ENCODE data around the gene CD28.

DNA sequence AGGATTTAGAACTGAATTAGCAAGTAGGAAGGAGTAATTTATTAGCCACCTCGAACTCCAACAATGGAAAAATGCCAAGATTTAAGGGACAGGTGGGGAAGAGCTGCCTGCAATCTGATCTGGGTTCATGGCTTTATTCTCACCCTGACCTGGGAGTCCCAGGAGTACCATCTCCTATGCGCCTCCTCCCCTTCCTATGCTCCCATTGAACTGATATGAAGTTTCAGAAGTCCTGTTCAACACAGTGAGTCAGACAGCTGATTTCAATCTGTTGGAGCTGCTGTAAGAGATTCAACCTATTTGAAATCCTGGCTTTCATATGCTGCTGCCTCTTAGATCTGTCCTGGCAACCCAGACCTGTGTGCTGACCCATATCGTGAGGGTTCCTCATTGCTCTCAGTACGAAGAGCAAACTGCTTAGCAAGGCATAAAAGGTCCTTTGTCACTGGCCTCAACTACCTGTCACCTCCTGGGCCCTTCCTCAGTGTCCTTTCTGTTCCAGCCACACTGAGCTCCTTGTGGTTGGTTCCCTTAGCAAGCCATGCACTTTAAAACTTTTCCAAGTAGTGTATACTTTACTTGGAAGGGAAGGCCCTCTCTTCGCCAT is 15.9 kb upstream of the CD28 start:
- TF ChIP-seq, protein P1, sequence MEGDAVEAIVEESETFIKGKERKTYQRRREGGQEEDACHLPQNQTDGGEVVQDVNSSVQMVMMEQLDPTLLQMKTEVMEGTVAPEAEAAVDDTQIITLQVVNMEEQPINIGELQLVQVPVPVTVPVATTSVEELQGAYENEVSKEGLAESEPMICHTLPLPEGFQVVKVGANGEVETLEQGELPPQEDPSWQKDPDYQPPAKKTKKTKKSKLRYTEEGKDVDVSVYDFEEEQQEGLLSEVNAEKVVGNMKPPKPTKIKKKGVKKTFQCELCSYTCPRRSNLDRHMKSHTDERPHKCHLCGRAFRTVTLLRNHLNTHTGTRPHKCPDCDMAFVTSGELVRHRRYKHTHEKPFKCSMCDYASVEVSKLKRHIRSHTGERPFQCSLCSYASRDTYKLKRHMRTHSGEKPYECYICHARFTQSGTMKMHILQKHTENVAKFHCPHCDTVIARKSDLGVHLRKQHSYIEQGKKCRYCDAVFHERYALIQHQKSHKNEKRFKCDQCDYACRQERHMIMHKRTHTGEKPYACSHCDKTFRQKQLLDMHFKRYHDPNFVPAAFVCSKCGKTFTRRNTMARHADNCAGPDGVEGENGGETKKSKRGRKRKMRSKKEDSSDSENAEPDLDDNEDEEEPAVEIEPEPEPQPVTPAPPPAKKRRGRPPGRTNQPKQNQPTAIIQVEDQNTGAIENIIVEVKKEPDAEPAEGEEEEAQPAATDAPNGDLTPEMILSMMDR (IDR thresholded peaks at IDR 0.05): no peak
- no peak for TF ChIP-seq POLR2A (IDR thresholded peaks at IDR 0.05)

Data from vagina (tissue), 2 donors.